Measurements from ENCODE around the gene MYL3.

Gene MYL3

GRCh38 chr3:46876313-46877300, 13.4 kb upstream of the MYL3 start:
- TF ChIP-seq, protein P1, sequence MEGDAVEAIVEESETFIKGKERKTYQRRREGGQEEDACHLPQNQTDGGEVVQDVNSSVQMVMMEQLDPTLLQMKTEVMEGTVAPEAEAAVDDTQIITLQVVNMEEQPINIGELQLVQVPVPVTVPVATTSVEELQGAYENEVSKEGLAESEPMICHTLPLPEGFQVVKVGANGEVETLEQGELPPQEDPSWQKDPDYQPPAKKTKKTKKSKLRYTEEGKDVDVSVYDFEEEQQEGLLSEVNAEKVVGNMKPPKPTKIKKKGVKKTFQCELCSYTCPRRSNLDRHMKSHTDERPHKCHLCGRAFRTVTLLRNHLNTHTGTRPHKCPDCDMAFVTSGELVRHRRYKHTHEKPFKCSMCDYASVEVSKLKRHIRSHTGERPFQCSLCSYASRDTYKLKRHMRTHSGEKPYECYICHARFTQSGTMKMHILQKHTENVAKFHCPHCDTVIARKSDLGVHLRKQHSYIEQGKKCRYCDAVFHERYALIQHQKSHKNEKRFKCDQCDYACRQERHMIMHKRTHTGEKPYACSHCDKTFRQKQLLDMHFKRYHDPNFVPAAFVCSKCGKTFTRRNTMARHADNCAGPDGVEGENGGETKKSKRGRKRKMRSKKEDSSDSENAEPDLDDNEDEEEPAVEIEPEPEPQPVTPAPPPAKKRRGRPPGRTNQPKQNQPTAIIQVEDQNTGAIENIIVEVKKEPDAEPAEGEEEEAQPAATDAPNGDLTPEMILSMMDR (IDR thresholded peaks at IDR 0.05; ENCODE audit: low read depth, low read length): no peak
- H3K4me3 ChIP-seq (ENCODE audit: low read depth, low read length): no peak overlapping the region

GRCh38 chr3:46875560-46875959, 12.3 kb upstream of the MYL3 start:
- TF ChIP-seq, protein P1 (IDR thresholded peaks at IDR 0.05; ENCODE audit: low read depth, low read length): no peak
- no peak overlapping the region for H3K4me3 ChIP-seq (ENCODE audit: low read depth, low read length)

GRCh38 chr3:46874430-46874829, 11.2 kb upstream of the MYL3 start:
- H3K4me3 ChIP-seq (ENCODE audit: low read depth, low read length): no peak overlapping the region
- TF ChIP-seq, protein P1 (IDR thresholded peaks at IDR 0.05; ENCODE audit: low read depth, low read length): no peak

- no peak overlapping the region for H3K4me3 ChIP-seq (ENCODE audit: low read depth, low read length)
- TF ChIP-seq, protein P1 (IDR thresholded peaks at IDR 0.05; ENCODE audit: low read depth, low read length): no peak
Observed at GRCh38 chr3:46873521-46873920, 10.3 kb upstream of the MYL3 start.

DNA sequence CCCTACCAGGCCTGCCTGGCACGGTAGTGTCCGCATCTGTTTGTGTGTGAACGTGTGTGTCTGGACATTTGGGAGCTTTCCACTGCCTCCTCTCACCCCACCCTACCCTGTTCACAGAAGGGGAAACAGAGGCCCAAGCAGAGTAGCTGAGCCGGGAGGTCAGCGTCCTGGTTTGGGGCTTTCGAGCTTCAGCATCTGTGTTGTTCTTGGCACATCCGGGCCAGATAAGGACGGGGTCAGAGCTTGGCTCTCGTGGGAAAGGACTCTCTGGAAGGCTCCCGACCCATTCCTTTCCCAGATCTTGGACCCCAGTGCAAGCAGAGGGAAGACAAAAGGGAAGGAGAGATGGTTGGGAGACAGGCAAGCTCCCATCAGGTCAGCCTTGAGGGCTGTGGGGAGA, 8.0 kb upstream of the MYL3 start:
- TF ChIP-seq, protein P1 (IDR thresholded peaks at IDR 0.05; ENCODE audit: low read depth, low read length): no peak
- no peak overlapping the region for H3K4me3 ChIP-seq (ENCODE audit: low read depth, low read length)

DNA sequence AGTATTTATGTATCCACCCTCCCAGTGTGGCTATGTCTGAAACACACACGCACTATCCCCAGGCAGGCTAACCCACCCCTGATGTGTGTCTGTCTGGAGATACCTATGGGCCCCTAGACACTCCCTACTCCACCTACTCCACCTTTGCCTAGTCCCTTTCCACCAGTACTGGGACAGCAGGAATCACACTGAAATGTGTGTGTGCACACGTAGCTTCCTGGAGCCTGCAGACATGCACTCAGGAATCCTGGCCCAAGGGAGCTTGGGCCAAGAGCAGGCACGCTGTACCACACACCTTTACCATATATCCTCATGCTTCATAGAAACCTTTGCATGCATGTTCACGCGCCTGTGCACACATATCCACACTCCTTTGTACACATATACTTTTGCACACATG, 7.4 kb upstream of the MYL3 start:
- no peak overlapping the region for H3K4me3 ChIP-seq (ENCODE audit: low read depth, low read length)
- TF ChIP-seq, protein P1 (IDR thresholded peaks at IDR 0.05; ENCODE audit: low read depth, low read length): no peak

DNA sequence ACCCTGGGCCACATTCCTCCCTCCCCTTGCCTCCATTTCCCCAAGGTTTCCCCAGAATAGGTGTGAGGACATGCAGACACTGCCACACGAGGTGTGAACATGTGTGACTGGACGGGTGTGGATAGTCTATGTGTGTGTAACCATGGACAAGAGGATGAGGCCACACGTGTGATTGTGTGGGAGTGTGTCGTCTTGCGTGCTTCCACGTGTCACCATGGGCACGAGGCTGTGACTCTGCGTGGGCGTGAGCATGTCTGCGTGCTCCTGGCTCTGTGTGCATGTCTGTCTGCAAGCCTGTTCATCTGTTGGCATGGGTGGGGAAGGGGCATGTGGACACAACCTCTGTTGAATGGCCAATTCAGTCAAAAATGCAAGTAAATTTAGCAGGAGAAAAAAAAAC, 6.2 kb upstream of the MYL3 start:
- TF ChIP-seq, protein P1 (IDR thresholded peaks at IDR 0.05; ENCODE audit: low read depth, low read length): no peak
- no peak overlapping the region for H3K4me3 ChIP-seq (ENCODE audit: low read depth, low read length)
